PC-3 (cell line): ENCODE measurements around the gene KHNYN. TPM values are rescaled to one million over a fixed set of nuclear protein-coding genes. Genes with fewer than 3 reads are reported as not detected.

ENCODE experiments used
- ATAC-seq: fragments of 200-7000 bp; cut with Tn5 transposase; 2 replicates; pipeline ENCODE4 v1.9.1; 2020; ENCODE audit warnings: mild to moderate bottlenecking, moderate library complexity
- BruUV-seq: library from RNA; stranded (reverse); fragments of 400-500 nt; replicated peaks from 2 replicates; lab custom pipeline; 2021; lab: Mats Ljungman, UMichigan
- CTCF ChIA-PET: fragments of 300-600 bp; sonication (Branson Sonifier 250); formaldehyde crosslinking; loops from one replicate; lab custom pipeline; 2022; ENCODE audit warnings: antibody characterized with exemption; lab: Charles Lee
- POLR2A ChIA-PET: fragments of 300-600 bp; sonication (Branson Sonifier 250); formaldehyde crosslinking; loops from one replicate; lab custom pipeline; 2022; ENCODE audit warnings: antibody characterized with exemption; ENCODE audit not compliant: unreplicated experiment; lab: Charles Lee
- DNase-seq: peaks from one replicate; pipeline ENCODE4 v3.0.0-alpha.2; 2015
- H2AFZ ChIP-seq: fragments of 300-600 bp; sonication (generic); 2 replicates; pipeline ENCODE4 v1.6.0; 2016; ENCODE audit warnings: antibody characterized with exemption, low read length
- H3F3A ChIP-seq: fragments of 300-600 bp; sonication (generic); one replicate; pipeline ENCODE4 v1.6.0; 2017; ENCODE audit warnings: antibody characterized with exemption, low read length, control low read depth, mild to moderate bottlenecking; ENCODE audit not compliant: unreplicated experiment
- H3K27ac ChIP-seq: fragments of 300-600 bp; sonication (generic); 2 replicates; pipeline ENCODE4 v1.5.1; 2016; ENCODE audit warnings: mild to moderate bottlenecking, low read length
- H3K27me3 ChIP-seq: fragments of 300-600 bp; sonication (generic); 2 replicates; pipeline ENCODE4 v1.6.1; 2016; ENCODE audit warnings: low read length, mixed read lengths
- H3K36me3 ChIP-seq: fragments of 300-600 bp; sonication (generic); 2 replicates; pipeline ENCODE4 v1.6.1; 2016; ENCODE audit warnings: low read depth, mixed run types, low read length, mixed read lengths
- H3K4me1 ChIP-seq: fragments of 300-600 bp; sonication (generic); 2 replicates; pipeline ENCODE4 v1.5.1; 2016; ENCODE audit warnings: low read length; ENCODE audit not compliant: insufficient read depth
- H3K4me2 ChIP-seq: fragments of 300-600 bp; sonication (generic); 2 replicates; pipeline ENCODE4 v1.6.0; 2016; ENCODE audit warnings: low read length
- H3K4me3 ChIP-seq: fragments of 300-600 bp; sonication (generic); 2 replicates; pipeline ENCODE4 v1.5.1; 2016; ENCODE audit warnings: mild to moderate bottlenecking, low read length, mixed read lengths
- H3K79me2 ChIP-seq: fragments of 300-600 bp; sonication (generic); 2 replicates; pipeline ENCODE4 v1.6.1; 2017; ENCODE audit warnings: low read length, mixed read lengths
- H3K9ac ChIP-seq: fragments of 300-600 bp; sonication (generic); 2 replicates; pipeline ENCODE4 v1.6.0; 2016; ENCODE audit warnings: mild to moderate bottlenecking, low read length
- H3K9me2 ChIP-seq: fragments of 300-600 bp; sonication (generic); replicated peaks from 2 replicates; pipeline ENCODE4 v1.6.1; 2016; ENCODE audit warnings: mixed run types, low read length, mixed read lengths
- H3K9me3 ChIP-seq: fragments of 300-600 bp; sonication (generic); 2 replicates; pipeline ENCODE4 v1.6.1; 2016; ENCODE audit warnings: low read length, mixed read lengths
- H4K20me1 ChIP-seq: fragments of 300-600 bp; sonication (generic); 2 replicates; pipeline ENCODE4 v1.6.1; 2016; ENCODE audit warnings: low read length, mixed read lengths
- EZH2 ChIP-seq: fragments of 300-600 bp; sonication (generic); IDR thresholded peaks from one replicate; pipeline ENCODE4 v1.6.1; 2017; ENCODE audit warnings: antibody characterized with exemption, mild to moderate bottlenecking, low read length; ENCODE audit not compliant: unreplicated experiment
- EZH2phosphoT487 ChIP-seq: fragments of 300-600 bp; sonication (generic); IDR thresholded peaks from 2 replicates; pipeline ENCODE4 v1.6.1; 2018; ENCODE audit warnings: mild to moderate bottlenecking, antibody characterized with exemption, low read length, borderline replicate concordance
- intact Hi-C: fragments of 100-400 bp; cut with micrococcal nuclease; formaldehyde crosslinking; loops from 2 replicates; pipeline ENCODE4 v1.9.0; 2023
- total RNA-seq: library from RNA; depleted of rRNA; stranded (reverse); fragments of >200 nt; gene quantifications from 2 replicates; pipeline ENCODE4 v1.2.3, GENCODE V29; 2014
- TF ChIP-seq, protein P1 (sequence below): fragments of 300-600 bp; sonication (generic); conservative IDR thresholded peaks from 2 replicates; pipeline ENCODE4 v1.5.1; 2017; ENCODE audit warnings: antibody characterized with exemption, low read depth, mild to moderate bottlenecking, low read length

KHNYN gene
- total RNA-seq, 1 experiment from 2014 or later, result 51.6 TPM

DNA sequence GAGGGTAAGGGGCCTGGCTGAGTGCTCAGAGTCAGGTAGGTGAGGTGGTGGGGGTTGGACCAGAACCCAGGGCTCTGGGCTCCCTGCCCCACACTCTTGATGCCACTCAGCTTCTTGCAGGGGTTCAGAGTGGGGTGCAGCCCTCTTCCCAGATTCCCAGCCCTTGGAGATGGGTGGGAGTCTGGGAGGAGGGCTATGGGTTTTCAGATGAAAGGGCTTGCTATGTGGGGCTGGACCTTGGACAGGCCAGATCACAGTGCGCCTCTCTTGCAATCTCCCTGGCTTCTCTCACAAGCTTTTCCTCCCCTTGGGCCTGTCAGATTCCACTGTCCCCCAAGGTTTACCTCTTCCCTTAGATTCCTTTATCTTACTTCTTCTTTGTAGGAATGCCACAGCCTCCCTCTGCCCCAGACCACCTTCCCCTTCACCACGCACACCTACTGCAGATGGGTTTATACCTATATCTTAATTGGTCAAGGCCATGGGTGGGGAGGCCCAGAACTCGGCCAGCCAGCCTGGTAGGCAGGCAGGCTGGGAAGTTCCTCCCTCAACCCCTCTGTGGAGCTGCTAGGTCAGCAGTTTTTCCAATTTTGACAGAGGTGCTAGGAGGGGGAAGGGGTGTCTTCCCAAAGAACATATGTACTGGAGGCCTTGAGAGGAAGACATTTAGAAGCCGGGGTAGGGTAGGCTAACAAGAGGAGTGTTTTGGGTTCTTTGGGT, 29.6 kb upstream of the KHNYN start:
- Histone ChIP-seq H3K9ac (no peak overlapping the region), H2AFZ (no peak overlapping the region), H3K36me3 (no peaks in the 10 kb centered on the region), H3K4me3 (no peak overlapping the region), H3K4me2 (peak overlapping the region; percentile 78), H3K4me1 (peaks cover 5% of the 10 kb centered on the region; the same call in 1 of the 2 replicates), H3K9me3 (no peaks in the 10 kb centered on the region), H3K9me2 (no peaks in the 10 kb centered on the region), H3K27me3 (no peaks in the 10 kb centered on the region), H3K79me2 (no peaks in the 10 kb centered on the region), H4K20me1 (no peaks in the 10 kb centered on the region), H3K27ac (no peak overlapping the region), H3F3A (no peaks in the 10 kb centered on the region)
- intact Hi-C loops, result no loop called here
- ATAC-seq (no peak), DNase-seq (no peak)
- CTCF ChIA-PET, result interaction anchor here (0.7 kb wide), 1 partner anchor 67 kb away, joined by 6 read pairs; no protein-coding TSS in a partner anchor
- TF ChIP-seq, protein P1, sequence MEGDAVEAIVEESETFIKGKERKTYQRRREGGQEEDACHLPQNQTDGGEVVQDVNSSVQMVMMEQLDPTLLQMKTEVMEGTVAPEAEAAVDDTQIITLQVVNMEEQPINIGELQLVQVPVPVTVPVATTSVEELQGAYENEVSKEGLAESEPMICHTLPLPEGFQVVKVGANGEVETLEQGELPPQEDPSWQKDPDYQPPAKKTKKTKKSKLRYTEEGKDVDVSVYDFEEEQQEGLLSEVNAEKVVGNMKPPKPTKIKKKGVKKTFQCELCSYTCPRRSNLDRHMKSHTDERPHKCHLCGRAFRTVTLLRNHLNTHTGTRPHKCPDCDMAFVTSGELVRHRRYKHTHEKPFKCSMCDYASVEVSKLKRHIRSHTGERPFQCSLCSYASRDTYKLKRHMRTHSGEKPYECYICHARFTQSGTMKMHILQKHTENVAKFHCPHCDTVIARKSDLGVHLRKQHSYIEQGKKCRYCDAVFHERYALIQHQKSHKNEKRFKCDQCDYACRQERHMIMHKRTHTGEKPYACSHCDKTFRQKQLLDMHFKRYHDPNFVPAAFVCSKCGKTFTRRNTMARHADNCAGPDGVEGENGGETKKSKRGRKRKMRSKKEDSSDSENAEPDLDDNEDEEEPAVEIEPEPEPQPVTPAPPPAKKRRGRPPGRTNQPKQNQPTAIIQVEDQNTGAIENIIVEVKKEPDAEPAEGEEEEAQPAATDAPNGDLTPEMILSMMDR, result no peak
- no peak for TF ChIP-seq EZH2phosphoT487
- no peak for TF ChIP-seq EZH2
- POLR2A ChIA-PET, result no interaction called here
- no TSS peak for BruUV-seq

GRCh38 chr14:24401810-24402702, 27.7 kb upstream of the KHNYN start:
- Histone ChIP-seq H3K4me3 (no peak overlapping the region), H3K27ac (no peak overlapping the region), H3K36me3 (no peaks in the 10 kb centered on the region), H3K79me2 (no peaks in the 10 kb centered on the region), H3K9me2 (no peaks in the 10 kb centered on the region), H3K4me1 (peaks cover 5% of the 10 kb centered on the region; the same call in 1 of the 2 replicates), H3K4me2 (no peak overlapping the region), H4K20me1 (no peaks in the 10 kb centered on the region), H3F3A (no peaks in the 10 kb centered on the region), H2AFZ (no peak overlapping the region), H3K9ac (no peak overlapping the region), H3K27me3 (no peaks in the 10 kb centered on the region), H3K9me3 (no peaks in the 10 kb centered on the region)
- ChIA-PET CTCF (no interaction called here), POLR2A (no interaction called here)
- intact Hi-C loops, result no loop called here
- TSS peak; percentile 7 for BruUV-seq
- DNase-seq (no peak), ATAC-seq (no peak)
- TF ChIP-seq EZH2 (no peak), EZH2phosphoT487 (no peak)
- TF ChIP-seq, protein P1, result no peak
